Measurements from ENCODE around the gene ANKRD55. TPM values are rescaled to one million over a fixed set of nuclear protein-coding genes. Genes with fewer than 3 reads are reported as not detected.

ANKRD55 gene
- total and polyA plus RNA-seq, 2 of the 8 experiments (the other 6 are each of a cell fraction or from before 2014, with no cell fraction given) = not detected

DNA sequence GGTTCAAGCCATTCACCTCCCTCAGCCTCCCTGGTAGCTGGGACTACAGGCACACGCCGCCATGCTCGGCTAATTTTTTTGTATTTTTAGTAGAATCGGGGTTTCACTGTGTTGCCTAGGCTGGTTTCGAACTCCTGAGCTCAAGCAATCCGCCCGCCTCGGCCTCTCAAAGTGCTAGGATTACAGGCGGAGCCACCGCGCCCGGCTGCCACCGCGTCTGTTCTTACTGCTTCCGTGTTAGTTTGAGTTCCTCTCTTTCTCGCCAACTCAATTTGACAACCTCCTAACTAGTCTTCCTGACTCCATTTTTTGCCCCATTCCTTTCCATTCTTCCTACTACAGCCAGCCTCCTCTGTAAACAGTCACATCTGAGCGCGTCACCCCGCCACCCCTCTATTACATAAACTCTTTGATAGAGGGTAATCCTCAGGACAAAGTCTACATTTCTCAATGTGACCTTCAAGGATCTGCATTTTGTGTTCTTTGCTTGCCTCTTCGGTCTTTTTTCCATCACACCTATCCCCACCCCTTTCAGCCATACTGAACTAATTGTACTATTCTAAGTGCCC lies 149.8 kb downstream of the ANKRD55 start (continued):
- no peak for TF ChIP-seq CHD7 (IDR thresholded peaks at IDR 0.05; ENCODE audit: insufficient replicate concordance, low read length)
- TF ChIP-seq POLR2A (IDR thresholded peaks at IDR 0.05; ENCODE audit: control extremely low read depth in 1 of 2, low read depth in 2 of 2, low read length in 2 of 2) = no peak
- TF ChIP-seq BRCA1 (IDR thresholded peaks at IDR 0.05; ENCODE audit: low read depth, low read length) = no peak
- TF ChIP-seq YY1 (IDR thresholded peaks at IDR 0.05; ENCODE audit: low read depth, low read length) = no peak
- TF ChIP-seq CBX5 (IDR thresholded peaks at IDR 0.05; ENCODE audit: low read depth, low read length) = no peak
